Dermis blood vessel endothelial cell (primary cell): ENCODE results near the gene LUZP1. TPM values are rescaled to one million over a fixed set of nuclear protein-coding genes. Genes with fewer than 3 reads are reported as not detected.

Source experiments
- DNase-seq: peaks from one replicate; pipeline ENCODE4 v3.0.0; 2010
- total RNA-seq: library from RNA; depleted of rRNA; stranded (reverse); fragments of >200 nt; gene quantifications from 2 replicates; pipeline ENCODE4 v1.2.3, GENCODE V29; 2014

Gene LUZP1
- total RNA-seq, 1 donor from 2014 or later: 51.9 TPM

- no peak for DNase-seq
Measured at GRCh38 chr1:23114424-23115079, 54.1 kb downstream of the LUZP1 start.

- DNase-seq: no peak
Measured at GRCh38 chr1:23111600-23112535, 56.8 kb downstream of the LUZP1 start.

- DNase-seq: no peak
Measured at GRCh38 chr1:23110391-23110790, 58.3 kb downstream of the LUZP1 start.

GRCh38 chr1:23108918-23109533, 59.6 kb downstream of the LUZP1 start:
- no peak for DNase-seq

GRCh38 chr1:23103001-23103889, 65.4 kb downstream of the LUZP1 start:
- peak; percentile 73 for DNase-seq

GRCh38 chr1:23102289-23102688, 66.4 kb downstream of the LUZP1 start:
- DNase-seq: peak; percentile 73

GRCh38 chr1:23101887-23102286, 66.8 kb downstream of the LUZP1 start:
- DNase-seq: no peak

- no peak for DNase-seq
Measured at GRCh38 chr1:23101101-23101827, 67.4 kb downstream of the LUZP1 start.

- peak; percentile 80 for DNase-seq
Measured at GRCh38 chr1:23100074-23100748, 68.4 kb downstream of the LUZP1 start.

- DNase-seq: no peak
Measured at GRCh38 chr1:23099171-23099536, 69.5 kb downstream of the LUZP1 start.

- DNase-seq: peak; percentile 90
Measured at GRCh38 chr1:23098463-23099170, 70.0 kb downstream of the LUZP1 start.

GRCh38 chr1:23097316-23097715, 71.3 kb downstream of the LUZP1 start:
- no peak for DNase-seq

- DNase-seq: no peak
Measured at GRCh38 chr1:23092447-23092846, 76.2 kb downstream of the LUZP1 start.

- no peak for DNase-seq
Measured at GRCh38 chr1:23091545-23091944, 77.1 kb downstream of the LUZP1 start.

- no peak for DNase-seq
Measured at GRCh38 chr1:23090056-23090455, 78.6 kb downstream of the LUZP1 start.

GRCh38 chr1:23088027-23088426, 80.6 kb downstream of the LUZP1 start:
- DNase-seq: no peak

- no peak for DNase-seq
Measured at GRCh38 chr1:23085696-23086095, 83.0 kb downstream of the LUZP1 start.

- no peak for DNase-seq
Measured at GRCh38 chr1:23084880-23085279, 83.8 kb downstream of the LUZP1 start.

- peak; percentile 51 for DNase-seq
Measured at GRCh38 chr1:23083714-23084480, 84.8 kb downstream of the LUZP1 start.

GRCh38 chr1:23081376-23081775, 87.3 kb downstream of the LUZP1 start:
- no peak for DNase-seq
